ENCODE measurements around the gene ADRB1. TPM values are rescaled to one million over a fixed set of nuclear protein-coding genes. Genes with fewer than 3 reads are reported as not detected.

ADRB1 gene
- total and polyA plus RNA-seq, 7 experiments from 2014 or later = 0.29 to 0.64 TPM; not detected in 5

GRCh38 chr10:114078346-114078745 is 34.7 kb downstream of the ADRB1 start:
- ChIA-PET POLR2A (no interaction called here), CTCF (no interaction called here)
- H3K27me3 ChIP-seq (ENCODE audit: control insufficient read depth in 2 of 2, insufficient read depth in 2 of 2, low read length in 2 of 2) = no peaks in the 10 kb centered on the region
- Mint-ChIP-seq H3K4me3 (no peak overlapping the region), H3K4me1 (peaks cover 7 to 11% (median 8%) of the 10 kb centered on the region in 7 donors), H3K27me3 (peaks cover 0 to 56% (median 4%) of the 10 kb centered on the region in 5 donors), H3K36me3 (no peaks in the 10 kb centered on the region), H3K27ac (no peak overlapping the region), H3K9me3 (peaks cover 0 to 2% (median 0%) of the 10 kb centered on the region in 11 donors)
- H3K9me3 ChIP-seq (ENCODE audit: control insufficient read depth in 2 of 3, low read length in 3 of 3) = no peaks in the 10 kb centered on the region
- intact Hi-C loops (cut with micrococcal nuclease) = no loop called here
- no peak overlapping the region for H3K27ac ChIP-seq (ENCODE audit: low read depth, low read length)
- H3K4me3 ChIP-seq (ENCODE audit: low read length) = no peak overlapping the region
- H3K36me3 ChIP-seq (ENCODE audit: control insufficient read depth in 2 of 3, insufficient read depth in 3 of 3, low read length in 3 of 3) = no peaks in the 10 kb centered on the region
- H3K4me1 ChIP-seq (ENCODE audit: control insufficient read depth in 2 of 2, insufficient read depth in 2 of 2, low read length in 2 of 2) = peaks cover 0 to 4% of the 10 kb centered on the region in 2 donors
- no peak for DNase-seq
- no peak for ATAC-seq

DNA sequence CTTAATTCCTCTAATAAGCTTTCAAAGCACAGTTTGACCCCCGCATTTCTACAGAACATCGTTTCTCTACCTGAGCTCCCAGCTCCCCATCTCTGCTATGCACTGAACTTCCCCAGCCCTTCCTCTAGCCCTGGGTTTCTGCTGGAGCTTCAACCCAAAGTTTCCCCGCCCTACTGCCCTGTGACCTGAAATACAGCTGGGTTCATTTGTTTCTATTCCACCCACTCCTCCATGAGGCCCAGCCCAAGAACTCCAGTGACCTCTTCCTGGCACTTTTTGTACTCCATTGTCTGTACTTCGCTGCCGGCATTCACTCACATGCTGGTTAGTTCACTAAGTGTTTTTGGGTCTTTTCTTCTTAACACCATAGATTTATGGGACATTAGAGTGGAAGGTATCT is 35.8 kb downstream of the ADRB1 start:
- no peaks in the 10 kb centered on the region for H3K4me1 ChIP-seq (ENCODE audit: control insufficient read depth in 2 of 2, insufficient read depth in 2 of 2, low read length in 2 of 2)
- no peaks in the 10 kb centered on the region for H3K9me3 ChIP-seq (ENCODE audit: control insufficient read depth in 2 of 3, low read length in 3 of 3)
- Mint-ChIP-seq H3K27ac (no peak overlapping the region), H3K9me3 (peaks cover 0 to 2% (median 0%) of the 10 kb centered on the region in 11 donors), H3K36me3 (no peaks in the 10 kb centered on the region), H3K27me3 (peaks cover 0 to 56% (median 4%) of the 10 kb centered on the region in 5 donors), H3K4me3 (no peak overlapping the region), H3K4me1 (peaks cover 0 to 3% (median 0%) of the 10 kb centered on the region in 7 donors)
- no peaks in the 10 kb centered on the region for H3K36me3 ChIP-seq (ENCODE audit: control insufficient read depth in 2 of 3, insufficient read depth in 3 of 3, low read length in 3 of 3)
- H3K4me3 ChIP-seq (ENCODE audit: low read length) = no peak overlapping the region
- POLR2A ChIA-PET = no interaction called here
- no peak overlapping the region for H3K27ac ChIP-seq (ENCODE audit: low read depth, low read length)
- H3K27me3 ChIP-seq (ENCODE audit: control insufficient read depth in 2 of 2, insufficient read depth in 2 of 2, low read length in 2 of 2) = no peaks in the 10 kb centered on the region
- ATAC-seq (no peak), DNase-seq (no peak)
- CTCF ChIA-PET = no interaction called here
- intact Hi-C loops (cut with micrococcal nuclease) = no loop called here

DNA sequence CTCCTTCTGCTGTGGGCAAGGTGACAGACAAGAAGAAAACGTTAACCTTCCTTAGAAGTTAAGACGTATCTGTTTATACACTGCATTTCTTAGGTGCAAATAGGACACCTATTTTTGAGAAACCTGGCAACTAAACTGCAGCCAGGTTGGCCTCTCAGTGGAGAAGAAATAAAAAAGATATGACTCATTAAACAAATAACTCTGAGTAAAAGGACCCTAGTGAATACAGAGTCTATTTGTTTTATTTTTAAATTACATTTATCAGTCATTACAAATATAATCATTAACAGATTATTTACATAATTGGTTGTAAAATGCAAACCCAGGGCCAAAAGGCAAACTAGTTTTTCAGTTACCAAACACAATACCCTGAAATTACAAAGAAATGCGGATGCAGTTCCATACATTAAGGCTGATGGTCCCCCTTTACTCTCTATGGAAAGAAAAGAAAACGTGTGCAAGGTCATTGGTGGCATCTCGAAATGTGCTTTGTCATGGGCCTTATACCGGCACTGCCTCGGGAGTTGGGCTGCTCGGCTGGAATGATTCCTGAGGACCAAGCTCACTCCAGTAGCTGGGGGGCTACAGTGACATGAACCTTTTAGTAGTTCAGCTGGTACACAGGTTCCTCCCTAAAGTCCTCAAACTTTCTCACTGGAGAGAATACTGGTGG is 38.4 kb downstream of the ADRB1 start:
- Mint-ChIP-seq H3K27ac (no peak overlapping the region), H3K9me3 (peaks cover 0 to 2% (median 0%) of the 10 kb centered on the region in 11 donors), H3K36me3 (no peaks in the 10 kb centered on the region), H3K4me1 (no peaks in the 10 kb centered on the region), H3K27me3 (peaks cover 0 to 41% (median 4%) of the 10 kb centered on the region in 5 donors), H3K4me3 (no peak overlapping the region)
- H3K4me3 ChIP-seq (ENCODE audit: low read length) = no peak overlapping the region
- H3K36me3 ChIP-seq (ENCODE audit: control insufficient read depth in 2 of 3, insufficient read depth in 3 of 3, low read length in 3 of 3) = no peaks in the 10 kb centered on the region
- no peak for ATAC-seq
- ChIA-PET POLR2A (no interaction called here), CTCF (no interaction called here)
- no peak overlapping the region for H3K27ac ChIP-seq (ENCODE audit: low read depth, low read length)
- H3K4me1 ChIP-seq (ENCODE audit: control insufficient read depth in 2 of 2, insufficient read depth in 2 of 2, low read length in 2 of 2) = no peaks in the 10 kb centered on the region
- DNase-seq = no peak
- no peaks in the 10 kb centered on the region for H3K9me3 ChIP-seq (ENCODE audit: control insufficient read depth in 2 of 3, low read length in 3 of 3)
- intact Hi-C loops (cut with micrococcal nuclease) = loop anchor here (5.0 to 10.0 kb wide), 3 partner anchors 230 to 703 kb away; partner anchors contain the start of genes DCLRE1A (in 1 of the 2) and NHLRC2 (in 1 of the 2)
- no peaks in the 10 kb centered on the region for H3K27me3 ChIP-seq (ENCODE audit: control insufficient read depth in 2 of 2, insufficient read depth in 2 of 2, low read length in 2 of 2)

DNA sequence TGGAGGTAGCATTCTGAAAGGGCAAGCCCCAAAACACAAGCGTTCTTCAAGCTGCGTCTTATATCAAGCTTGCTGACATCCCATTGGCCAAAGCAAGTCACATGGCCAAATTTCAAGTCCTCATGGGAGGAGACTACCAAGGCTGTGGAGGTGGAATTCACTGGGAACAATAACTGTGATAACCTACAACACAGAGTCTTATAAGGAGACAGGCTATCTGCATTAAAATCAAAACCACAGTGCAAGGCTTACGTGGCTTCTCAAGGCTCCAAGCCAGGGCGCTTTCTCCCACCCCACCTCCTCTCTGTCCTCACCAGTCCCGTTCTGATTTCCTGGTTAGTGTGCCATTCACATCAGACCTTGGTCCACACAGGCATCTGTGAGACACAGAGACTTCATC is 39.4 kb downstream of the ADRB1 start:
- Mint-ChIP-seq H3K4me1 (no peaks in the 10 kb centered on the region), H3K27ac (peak overlapping the region in 1 of 9 donors; percentile 48), H3K27me3 (peaks cover 0 to 31% (median 4%) of the 10 kb centered on the region in 5 donors), H3K36me3 (no peaks in the 10 kb centered on the region), H3K9me3 (peaks cover 0 to 2% (median 0%) of the 10 kb centered on the region in 11 donors), H3K4me3 (no peak overlapping the region)
- DNase-seq = peak in 2 of 9 donors; percentile 24 to 38
- Histone ChIP-seq H3K27ac (ENCODE audit: low read depth, low read length) (no peak overlapping the region), H3K4me3 (ENCODE audit: low read length) (no peak overlapping the region), H3K9me3 (ENCODE audit: control insufficient read depth in 2 of 3, low read length in 3 of 3) (no peaks in the 10 kb centered on the region), H3K36me3 (ENCODE audit: control insufficient read depth in 2 of 3, insufficient read depth in 3 of 3, low read length in 3 of 3) (no peaks in the 10 kb centered on the region), H3K27me3 (ENCODE audit: control insufficient read depth in 2 of 2, insufficient read depth in 2 of 2, low read length in 2 of 2) (no peaks in the 10 kb centered on the region), H3K4me1 (ENCODE audit: control insufficient read depth in 2 of 2, insufficient read depth in 2 of 2, low read length in 2 of 2) (no peaks in the 10 kb centered on the region)
- ATAC-seq = peak; percentile 18
- intact Hi-C loops (cut with micrococcal nuclease) = loop anchor here (1.0 to 10.0 kb wide), 4 partner anchors 122 to 702 kb away; partner anchors contain the start of genes DCLRE1A (in 1 of the 2) and NHLRC2 (in 1 of the 2)
- POLR2A ChIA-PET = no interaction called here
- CTCF ChIA-PET = no interaction called here

GRCh38 chr10:114084215-114084614 is 40.5 kb downstream of the ADRB1 start:
- no peaks in the 10 kb centered on the region for H3K36me3 Mint-ChIP-seq
- Histone ChIP-seq H3K9me3 (ENCODE audit: control insufficient read depth in 2 of 3, low read length in 3 of 3) (no peaks in the 10 kb centered on the region), H3K27ac (ENCODE audit: low read depth, low read length) (no peak overlapping the region), H3K4me3 (ENCODE audit: low read length) (no peak overlapping the region), H3K4me1 (ENCODE audit: control insufficient read depth in 2 of 2, insufficient read depth in 2 of 2, low read length in 2 of 2) (no peaks in the 10 kb centered on the region), H3K27me3 (ENCODE audit: control insufficient read depth in 2 of 2, insufficient read depth in 2 of 2, low read length in 2 of 2) (no peaks in the 10 kb centered on the region), H3K36me3 (ENCODE audit: control insufficient read depth in 2 of 3, insufficient read depth in 3 of 3, low read length in 3 of 3) (no peaks in the 10 kb centered on the region)
- peaks cover 0 to 30% (median 4%) of the 10 kb centered on the region in 5 donors for H3K27me3 Mint-ChIP-seq
- ATAC-seq = peak; percentile 45
- POLR2A ChIA-PET = no interaction called here
- H3K4me3 Mint-ChIP-seq = no peak overlapping the region
- intact Hi-C loops (cut with micrococcal nuclease) = loop anchor here (5.0 to 10.0 kb wide), 3 partner anchors 232 to 701 kb away; partner anchors contain the start of genes DCLRE1A (in 1 of the 2) and NHLRC2 (in 1 of the 2)
- H3K9me3 Mint-ChIP-seq = peaks cover 0 to 2% (median 0%) of the 10 kb centered on the region in 11 donors
- CTCF ChIA-PET = no interaction called here
- peak in 2 of 9 donors; percentile 16 to 24 for DNase-seq
- H3K27ac Mint-ChIP-seq = peak overlapping the region in 1 of 9 donors; percentile 31
- H3K4me1 Mint-ChIP-seq = no peaks in the 10 kb centered on the region

- Histone ChIP-seq H3K9me3 (ENCODE audit: control insufficient read depth in 2 of 3, low read length in 3 of 3) (no peaks in the 10 kb centered on the region), H3K27ac (ENCODE audit: low read depth, low read length) (no peak overlapping the region), H3K4me3 (ENCODE audit: low read length) (no peak overlapping the region), H3K4me1 (ENCODE audit: control insufficient read depth in 2 of 2, insufficient read depth in 2 of 2, low read length in 2 of 2) (no peaks in the 10 kb centered on the region), H3K36me3 (ENCODE audit: control insufficient read depth in 2 of 3, insufficient read depth in 3 of 3, low read length in 3 of 3) (no peaks in the 10 kb centered on the region), H3K27me3 (ENCODE audit: control insufficient read depth in 2 of 2, insufficient read depth in 2 of 2, low read length in 2 of 2) (no peaks in the 10 kb centered on the region)
- ATAC-seq (no peak), DNase-seq (no peak)
- Mint-ChIP-seq H3K4me3 (no peak overlapping the region), H3K27ac (no peak overlapping the region), H3K27me3 (peaks cover 0 to 11% (median 4%) of the 10 kb centered on the region in 5 donors), H3K4me1 (no peaks in the 10 kb centered on the region), H3K9me3 (no peaks in the 10 kb centered on the region), H3K36me3 (no peaks in the 10 kb centered on the region)
- intact Hi-C loops (cut with micrococcal nuclease) = loop anchor here in 1 of 2 donors (10.0 kb wide), 1 partner anchor 698 kb away; no protein-coding TSS in a partner anchor
- CTCF ChIA-PET = no interaction called here
- POLR2A ChIA-PET = no interaction called here
Measured at GRCh38 chr10:114087255-114087654, 43.6 kb downstream of the ADRB1 start.

- H3K27me3 Mint-ChIP-seq = peaks cover 0 to 12% (median 4%) of the 10 kb centered on the region in 5 donors
- H3K27ac Mint-ChIP-seq = no peak overlapping the region
- no peaks in the 10 kb centered on the region for H3K9me3 ChIP-seq (ENCODE audit: control insufficient read depth in 2 of 3, low read length in 3 of 3)
- CTCF ChIA-PET = no interaction called here
- no peaks in the 10 kb centered on the region for H3K27me3 ChIP-seq (ENCODE audit: control insufficient read depth in 2 of 2, insufficient read depth in 2 of 2, low read length in 2 of 2)
- no peaks in the 10 kb centered on the region for H3K9me3 Mint-ChIP-seq
- no peak overlapping the region for H3K4me3 Mint-ChIP-seq
- no peak overlapping the region for H3K4me3 ChIP-seq (ENCODE audit: low read length)
- DNase-seq (no peak), ATAC-seq (no peak)
- H3K36me3 ChIP-seq (ENCODE audit: control insufficient read depth in 2 of 3, insufficient read depth in 3 of 3, low read length in 3 of 3) = no peaks in the 10 kb centered on the region
- H3K4me1 Mint-ChIP-seq = no peaks in the 10 kb centered on the region
- H3K4me1 ChIP-seq (ENCODE audit: control insufficient read depth in 2 of 2, insufficient read depth in 2 of 2, low read length in 2 of 2) = no peaks in the 10 kb centered on the region
- H3K36me3 Mint-ChIP-seq = no peaks in the 10 kb centered on the region
- POLR2A ChIA-PET = no interaction called here
- intact Hi-C loops (cut with micrococcal nuclease) = loop anchor here in 1 of 2 donors (10.0 kb wide), 1 partner anchor 697 kb away; no protein-coding TSS in a partner anchor
- H3K27ac ChIP-seq (ENCODE audit: low read depth, low read length) = no peak overlapping the region
Measured at GRCh38 chr10:114087655-114088054, 44.0 kb downstream of the ADRB1 start.

Measured in naive thymus-derived CD4-positive, alpha-beta T cell (primary cell).